ENCODE data around the gene NSUN2.
"Not testable (repeated sequence)": the region's sequence is repeated elsewhere in the genome, so short reads cannot be mapped to it uniquely, and the experiment has no call there.

NSUN2 gene

DNA sequence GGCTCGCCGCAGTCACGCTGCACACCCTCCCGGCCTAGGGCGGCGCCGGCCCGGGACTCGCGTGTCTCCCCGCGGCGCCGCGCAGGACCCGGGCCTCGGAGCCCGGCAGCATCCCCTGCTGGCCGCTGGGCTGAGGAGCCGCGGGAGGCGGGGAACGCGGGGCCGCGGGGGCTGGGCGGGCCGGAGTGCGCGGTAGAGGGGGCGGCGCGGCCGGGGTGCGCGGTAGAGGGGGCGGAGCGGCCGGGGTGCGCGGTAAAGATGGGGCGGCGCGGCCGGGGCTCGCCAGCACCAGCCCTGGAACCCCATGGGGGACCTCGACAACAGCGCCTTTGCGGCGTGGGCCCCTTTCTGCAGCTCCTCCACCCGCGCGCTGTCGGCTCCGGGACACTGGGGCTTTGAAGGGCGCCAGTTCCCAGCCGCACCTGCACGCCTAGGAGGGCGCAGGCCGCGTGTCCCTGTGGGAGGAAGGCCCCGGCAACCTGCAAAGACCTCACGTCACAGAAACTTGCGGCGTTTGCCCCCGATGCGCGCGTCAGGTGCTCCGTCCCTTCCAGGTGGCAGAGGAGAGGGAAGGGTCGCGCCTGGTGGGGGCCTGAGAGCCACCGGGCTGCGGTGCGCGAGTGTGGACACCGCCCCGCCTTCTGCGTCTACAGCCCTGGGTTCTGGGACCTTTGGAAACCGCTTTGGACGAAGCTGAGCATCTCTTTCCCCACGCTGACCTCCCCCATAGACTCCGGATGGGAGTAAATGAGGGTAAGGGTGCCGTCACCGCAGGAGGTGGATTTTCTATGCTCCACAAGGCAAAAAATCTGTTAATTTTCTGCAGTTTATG is 49.6 kb downstream of the NSUN2 start:
- DNase-seq (ENCODE audit: low spot score) = peak; percentile 61

DNA sequence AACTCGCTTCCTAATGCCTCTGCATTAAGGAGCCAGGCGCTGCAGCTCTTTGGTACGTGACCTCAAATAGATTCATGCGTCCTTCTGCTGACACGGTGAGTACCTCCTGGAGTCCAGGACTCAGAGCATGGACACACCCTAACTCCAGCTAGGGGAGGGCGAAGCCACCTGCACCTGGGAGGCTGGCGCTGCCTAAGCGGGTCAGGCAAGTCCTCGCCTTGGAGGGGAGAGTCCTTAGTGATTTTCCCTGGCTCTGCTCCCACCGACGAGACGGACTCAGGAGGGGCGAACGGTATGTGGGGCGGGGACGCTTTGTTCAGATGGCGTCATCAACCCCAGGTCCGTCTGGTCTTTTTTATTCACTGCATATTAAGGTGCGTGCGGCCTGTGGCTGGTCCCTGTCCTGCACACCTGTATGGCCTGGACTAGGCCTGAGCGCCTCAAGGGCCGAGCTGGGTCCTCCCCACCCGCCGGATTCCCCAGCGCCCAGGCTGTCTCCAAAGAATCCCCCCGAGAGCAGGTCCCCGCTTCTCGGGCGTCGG is 50.3 kb downstream of the NSUN2 start:
- DNase-seq (ENCODE audit: low spot score) = no peak

DNA sequence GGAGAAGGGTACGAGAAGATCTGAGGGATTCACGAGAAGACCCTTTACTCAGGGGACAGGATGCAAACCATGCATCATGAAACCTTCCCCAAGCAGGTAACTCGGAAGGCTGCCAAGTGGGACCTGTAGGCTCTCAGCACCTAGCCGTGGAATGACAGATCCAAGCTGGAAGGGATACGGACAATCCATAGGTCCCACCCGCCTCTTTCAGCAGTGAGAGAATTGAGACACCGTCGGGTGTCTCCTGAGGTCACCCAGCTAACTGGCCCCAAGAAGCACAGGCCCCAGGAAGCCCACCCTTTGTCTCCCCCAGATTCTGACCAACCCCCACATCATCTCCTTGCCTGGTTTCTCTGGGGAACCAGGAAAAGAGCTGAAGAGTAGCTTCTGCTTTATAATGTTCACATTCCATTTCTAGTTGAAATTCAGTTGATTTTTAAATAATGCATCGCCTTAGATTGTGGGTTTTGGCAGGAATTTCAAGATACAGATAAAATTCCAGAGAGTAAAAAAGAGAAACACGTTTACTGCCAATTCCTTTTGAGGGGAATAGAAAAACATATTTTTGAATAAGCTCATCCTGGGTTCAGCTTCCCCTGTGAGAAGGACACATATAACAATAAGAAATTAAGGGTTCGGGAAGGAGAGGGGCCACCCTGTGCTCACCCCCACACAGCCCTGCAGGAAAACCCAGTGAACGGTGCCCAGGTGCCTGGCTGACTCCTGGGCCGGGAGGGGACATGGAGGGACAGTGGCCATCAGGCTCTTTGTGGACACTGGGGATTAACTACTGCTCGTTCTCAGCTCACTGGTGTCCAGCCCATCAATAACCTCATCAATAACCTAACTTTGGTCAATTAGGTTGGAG is 51.1 kb downstream of the NSUN2 start:
- DNase-seq (ENCODE audit: low spot score) = no peak

DNA sequence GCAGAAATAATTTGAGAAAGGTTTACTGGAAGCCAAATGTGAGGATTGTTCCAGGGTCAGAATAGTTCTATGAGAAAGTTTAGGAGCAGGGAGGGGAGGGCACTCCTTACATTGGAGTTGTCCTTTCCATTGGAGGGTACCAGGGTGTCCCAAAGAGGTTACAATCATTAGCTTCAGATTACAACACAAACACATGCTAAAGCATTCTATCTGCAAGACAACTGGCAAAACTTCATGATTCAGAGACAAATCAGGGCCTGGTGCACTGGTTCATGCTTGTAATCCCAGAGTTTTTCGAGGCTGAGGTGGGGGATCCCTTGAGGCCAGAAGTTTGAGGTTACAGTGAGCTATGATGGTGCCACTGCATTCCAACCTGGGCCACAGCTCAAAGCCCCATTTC is 51.8 kb downstream of the NSUN2 start:
- no peak for DNase-seq (ENCODE audit: low spot score)

DNA sequence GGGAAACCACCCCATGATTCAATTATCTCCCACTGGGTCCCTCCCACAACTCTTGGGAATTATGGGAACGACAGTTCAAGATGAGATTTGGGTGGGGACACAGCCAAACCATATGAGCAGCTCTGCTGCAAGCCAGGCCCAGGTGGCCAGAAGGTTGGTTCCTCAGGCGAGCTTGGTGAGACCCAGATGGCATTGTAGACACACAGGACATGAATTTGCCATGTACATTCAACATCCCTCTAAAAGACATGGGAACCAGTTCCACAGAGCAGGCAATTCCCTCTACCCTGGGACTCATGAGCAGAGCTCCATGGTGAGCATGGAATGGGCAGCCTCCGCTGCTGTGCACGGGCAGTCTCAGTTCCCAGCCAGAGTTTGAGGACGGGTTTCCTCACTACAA is 53.3 kb downstream of the NSUN2 start:
- no peak for DNase-seq (ENCODE audit: low spot score)

DNA sequence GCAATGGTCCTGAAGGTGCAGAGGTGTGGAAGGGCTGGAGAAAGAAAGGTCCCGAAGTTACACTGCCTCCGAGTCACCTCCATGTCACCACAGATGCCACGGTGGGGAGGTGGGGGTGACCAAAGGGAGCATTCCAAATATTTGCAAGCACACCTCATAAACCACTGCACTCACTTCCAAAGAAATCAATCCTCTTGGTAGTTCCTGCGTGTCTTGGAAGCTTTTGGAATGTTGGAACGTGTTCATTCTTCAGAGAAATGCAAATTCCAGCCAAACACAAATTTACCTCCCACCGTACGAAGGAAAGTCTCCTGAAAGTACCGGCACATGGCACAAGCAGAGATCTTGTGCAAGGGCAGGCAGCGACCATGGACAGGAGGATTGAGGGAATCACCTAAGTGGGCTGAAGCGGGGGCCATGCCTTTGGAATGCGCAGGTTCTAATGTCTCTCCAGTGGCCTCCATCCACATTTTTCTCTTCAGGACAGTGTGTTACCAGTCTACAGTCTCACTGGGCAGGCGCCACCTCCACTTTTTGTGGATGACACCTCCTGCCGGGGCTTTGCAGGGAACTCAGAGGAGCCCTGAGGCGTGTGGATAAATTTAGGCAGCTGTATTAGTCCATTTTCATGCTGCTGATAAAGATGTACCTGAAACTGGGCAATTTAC is 54.0 kb downstream of the NSUN2 start:
- DNase-seq (ENCODE audit: low spot score) = no peak

DNA sequence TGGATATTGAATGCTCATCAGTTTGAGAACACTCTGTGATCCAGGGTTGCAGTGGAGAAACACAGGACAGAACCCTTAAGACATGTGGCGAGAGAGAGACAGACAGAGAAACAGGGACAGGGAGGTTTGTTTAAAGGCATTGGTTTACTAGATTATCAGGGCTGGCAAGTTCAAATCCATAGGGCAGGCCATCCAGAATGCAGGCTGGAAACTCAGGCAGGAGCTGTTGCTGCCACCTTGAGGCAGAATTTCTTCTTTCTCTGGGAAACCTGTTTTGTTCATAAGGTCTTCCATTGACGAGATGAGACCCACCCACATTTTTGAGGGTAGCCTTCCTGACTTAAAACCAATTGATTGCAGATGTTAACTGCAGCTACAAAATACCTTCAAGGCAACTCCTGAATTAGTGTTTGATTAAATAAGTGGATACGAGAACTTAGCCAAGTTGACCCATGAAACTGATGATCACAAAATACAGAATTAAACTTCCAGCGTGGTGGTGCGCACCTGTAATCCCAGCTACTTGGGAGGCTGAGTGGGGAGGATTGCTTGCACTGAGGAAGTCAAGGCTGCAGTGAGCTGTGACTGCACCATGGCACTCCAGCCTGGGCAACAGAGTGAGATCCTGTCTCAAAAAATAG is 55.9 kb downstream of the NSUN2 start:
- peak; percentile 74 for DNase-seq (ENCODE audit: low spot score)

DNA sequence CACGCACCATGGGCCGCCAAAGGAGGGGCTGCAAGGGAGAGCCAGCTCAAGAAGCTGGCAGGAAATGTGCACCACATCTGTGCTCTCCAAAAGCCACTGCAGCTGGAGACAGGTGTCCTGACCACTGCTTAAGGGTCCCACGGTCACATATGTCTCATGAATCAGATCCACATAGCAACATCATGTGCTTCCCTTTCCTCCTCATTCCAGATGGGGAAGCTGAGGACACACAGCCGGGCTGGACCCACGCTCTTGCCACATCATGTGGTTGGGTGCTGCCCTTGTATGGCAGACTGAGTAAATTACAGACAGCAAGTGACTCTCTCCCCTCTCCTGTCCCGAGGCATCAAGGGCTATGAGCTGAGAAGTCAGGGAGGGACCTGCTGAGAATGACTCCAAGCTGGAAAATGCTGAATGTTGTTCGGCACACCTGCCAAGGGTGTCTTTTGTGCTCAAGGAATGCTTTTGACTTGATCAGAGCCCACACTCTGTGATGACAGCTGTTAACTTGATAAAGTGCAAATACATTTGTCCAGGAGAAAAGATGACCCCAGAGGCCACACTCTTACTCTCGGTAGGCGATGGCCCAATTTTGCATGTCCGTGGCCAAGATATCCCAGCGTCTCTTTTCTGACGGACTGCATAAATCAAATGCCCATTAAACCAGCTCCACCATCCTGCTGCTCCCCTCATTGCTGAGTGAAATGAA is 58.2 kb downstream of the NSUN2 start:
- DNase-seq (ENCODE audit: low spot score) = no peak

DNA sequence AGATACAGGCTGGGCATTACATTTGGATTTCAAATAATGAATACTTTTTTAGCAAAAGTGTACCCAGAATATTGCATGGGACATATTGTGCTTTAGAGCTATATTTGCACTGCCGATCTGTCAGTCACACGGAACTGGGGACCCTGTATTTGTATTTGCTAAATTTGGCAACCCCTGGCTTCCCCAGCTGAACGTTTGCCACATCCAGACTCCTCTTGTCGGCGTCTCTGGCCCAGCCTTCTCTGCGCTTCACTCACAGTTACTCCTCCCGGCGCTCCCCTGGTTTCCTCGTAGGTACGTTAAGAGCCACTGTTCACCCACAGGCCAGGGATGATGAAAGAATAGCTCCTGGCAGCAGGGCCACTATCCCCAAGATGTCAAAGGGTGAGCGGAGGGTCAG is 58.7 kb downstream of the NSUN2 start:
- DNase-seq (ENCODE audit: low spot score) = no peak

DNA sequence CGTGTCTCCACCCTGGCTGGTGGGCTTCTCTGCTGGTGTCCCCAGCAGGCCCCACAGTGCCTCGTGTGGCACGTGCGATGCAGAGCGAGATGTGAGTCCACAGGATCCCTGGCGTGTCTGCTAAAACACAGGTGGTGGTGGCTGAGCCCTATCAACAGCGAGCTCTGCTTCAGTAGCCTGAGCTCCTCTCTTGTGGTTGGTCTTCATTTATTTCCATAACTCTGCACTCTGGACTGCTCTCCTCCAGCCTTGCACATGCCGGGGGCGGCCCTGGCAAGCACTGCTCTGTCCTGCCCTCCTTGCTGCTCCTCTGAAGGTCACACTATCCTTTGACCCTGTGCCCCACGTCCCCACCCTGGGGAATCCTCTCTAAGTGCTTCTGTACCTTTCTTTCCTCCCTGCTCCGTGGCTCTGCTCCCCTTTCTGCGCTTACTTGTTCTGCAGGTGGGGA is 59.2 kb downstream of the NSUN2 start:
- DNase-seq (ENCODE audit: low spot score) = no peak

DNA sequence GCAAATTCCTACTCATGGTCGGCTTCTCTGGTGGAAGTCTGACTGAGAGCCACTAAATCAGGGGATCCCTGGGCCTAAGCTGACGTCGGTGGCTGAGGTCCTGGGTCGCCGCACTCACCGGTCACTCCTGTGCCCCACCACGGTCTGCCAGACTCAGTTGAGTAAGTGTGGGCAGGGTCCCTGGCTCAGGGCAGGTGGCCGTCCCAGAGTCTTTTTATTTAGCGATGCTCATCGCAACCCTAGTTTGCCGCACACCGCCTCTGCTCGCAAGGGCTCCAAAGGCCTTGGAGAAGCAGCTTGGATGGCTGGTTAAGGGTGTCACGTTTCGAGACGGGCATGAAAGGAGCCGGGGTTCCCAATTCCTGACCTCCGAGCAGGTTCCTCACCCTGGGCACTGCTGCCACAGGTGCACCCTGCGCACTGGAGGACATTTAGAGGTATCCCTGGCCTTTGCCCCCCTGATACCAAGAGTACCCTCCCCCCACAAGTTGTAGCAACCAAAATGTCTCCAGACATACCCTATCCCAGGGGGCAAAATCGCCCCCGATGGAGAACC is 59.9 kb downstream of the NSUN2 start:
- DNase-seq (ENCODE audit: low spot score) = no peak

DNA sequence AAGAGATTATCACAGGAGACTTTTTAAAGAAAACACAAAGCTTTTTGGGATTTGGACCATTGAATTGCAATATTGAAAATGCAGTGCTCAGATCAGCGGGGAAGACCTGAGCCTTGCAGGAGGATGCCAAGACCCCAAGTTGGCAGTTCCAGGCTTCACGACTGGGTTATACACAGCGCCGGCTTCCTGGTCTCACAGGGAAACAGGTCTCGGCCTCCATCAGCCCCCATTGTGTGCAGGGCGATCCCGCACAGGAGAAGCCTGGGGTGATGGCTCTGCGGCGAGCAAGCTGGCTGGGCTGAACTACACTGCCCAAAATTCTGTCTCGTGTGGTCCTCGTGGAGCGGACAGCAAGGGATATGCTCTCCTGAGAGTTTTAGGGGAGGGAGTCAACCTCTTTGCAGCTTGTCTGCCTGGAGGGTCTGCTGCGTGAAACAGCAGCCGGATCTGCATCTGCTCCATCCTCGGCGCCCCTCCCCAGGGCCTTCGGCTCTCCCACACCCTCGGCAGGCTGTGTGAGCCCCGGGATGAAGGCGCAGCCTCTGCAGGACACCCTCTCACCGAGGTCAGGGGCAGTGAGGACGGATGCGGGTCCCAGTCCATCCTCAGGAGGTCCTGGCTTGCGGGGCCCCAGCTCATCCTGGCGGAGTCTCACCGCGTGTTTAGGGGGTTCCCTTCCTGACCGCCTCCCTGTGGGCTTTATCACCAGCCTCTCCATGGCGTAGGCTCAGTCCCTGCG is 60.6 kb downstream of the NSUN2 start:
- no peak for DNase-seq (ENCODE audit: low spot score)

DNA sequence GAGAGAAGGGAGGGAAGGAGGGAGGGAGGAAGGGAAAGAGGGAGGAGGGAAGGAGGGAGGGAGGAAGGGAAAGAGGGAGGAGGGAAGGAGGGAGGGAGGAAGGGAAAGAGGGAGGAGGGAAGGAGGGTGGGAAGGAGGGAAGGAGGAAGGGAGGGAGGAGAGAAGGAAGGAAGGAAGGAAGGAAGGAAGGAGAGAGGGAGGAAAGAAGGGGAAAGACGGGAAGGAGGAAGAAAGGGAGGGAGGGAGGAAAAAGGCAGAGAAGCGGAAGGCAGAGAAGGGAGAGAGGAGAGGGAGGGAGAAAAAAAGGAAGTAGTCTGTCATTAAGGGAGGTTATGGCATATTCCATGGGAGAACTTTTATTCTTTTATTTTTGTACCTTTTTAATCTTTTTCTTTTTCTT is 61.2 kb downstream of the NSUN2 start:
- not testable (repeated sequence) for DNase-seq (ENCODE audit: low spot score)

DNA sequence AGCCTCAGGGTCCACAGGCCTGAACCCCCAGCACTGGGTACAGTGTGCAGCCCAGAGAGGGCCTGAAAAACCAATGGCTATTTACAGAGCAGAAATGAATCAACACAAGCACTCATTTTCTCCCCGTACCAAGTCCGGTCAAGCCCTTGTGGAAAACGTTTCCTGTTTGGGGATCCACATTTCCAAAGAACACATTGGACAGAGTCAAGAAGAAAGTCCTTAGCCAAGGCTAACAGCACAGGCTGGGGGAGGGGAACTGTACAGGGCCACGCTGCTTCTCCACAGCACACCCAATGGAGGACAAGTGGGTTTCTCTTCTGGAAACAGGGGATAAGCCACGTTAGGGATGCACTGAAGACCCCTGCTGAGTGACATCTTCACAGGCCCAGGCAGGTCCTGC is 62.3 kb downstream of the NSUN2 start:
- no peak for DNase-seq (ENCODE audit: low spot score)

DNA sequence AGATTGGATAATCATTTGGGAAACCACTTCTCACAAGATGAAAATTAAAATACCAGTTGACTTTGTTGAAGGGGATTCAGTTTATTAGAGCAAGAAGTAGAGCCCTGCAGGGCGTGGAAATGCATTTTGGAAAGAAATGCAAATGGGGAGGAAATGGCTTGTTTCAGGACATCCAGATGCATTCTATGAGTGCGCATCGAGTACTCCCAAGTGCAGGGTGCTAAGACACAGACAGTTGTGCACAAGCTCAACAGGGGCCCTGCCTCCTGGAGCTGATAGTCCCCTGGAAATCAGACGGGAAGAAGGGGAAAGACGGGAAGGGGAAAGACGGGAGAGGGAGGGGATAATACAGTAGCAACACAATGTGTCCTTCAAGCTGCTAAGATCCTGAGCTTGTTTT is 64.0 kb downstream of the NSUN2 start:
- no peak for DNase-seq (ENCODE audit: low spot score)

DNA sequence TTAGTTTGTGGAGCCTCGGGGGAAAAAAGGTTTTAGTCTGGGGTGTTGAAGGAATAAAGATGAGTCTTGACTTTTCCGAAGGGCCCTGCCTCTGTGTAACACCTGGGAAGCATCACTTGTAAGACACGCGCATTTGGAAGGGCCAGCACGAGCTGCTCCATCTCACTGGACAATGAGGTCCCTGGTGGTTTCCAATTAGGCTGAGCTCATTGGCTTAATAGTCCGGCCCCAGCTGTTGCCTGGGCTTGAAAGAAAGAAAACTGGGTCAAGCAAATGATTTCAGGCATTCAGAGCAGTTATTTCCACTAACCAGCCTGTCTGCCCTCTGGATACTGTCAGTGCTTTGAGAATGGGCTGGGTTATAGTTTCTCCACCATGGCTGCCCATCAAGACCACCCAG is 64.5 kb downstream of the NSUN2 start:
- DNase-seq (ENCODE audit: low spot score) = no peak

DNA sequence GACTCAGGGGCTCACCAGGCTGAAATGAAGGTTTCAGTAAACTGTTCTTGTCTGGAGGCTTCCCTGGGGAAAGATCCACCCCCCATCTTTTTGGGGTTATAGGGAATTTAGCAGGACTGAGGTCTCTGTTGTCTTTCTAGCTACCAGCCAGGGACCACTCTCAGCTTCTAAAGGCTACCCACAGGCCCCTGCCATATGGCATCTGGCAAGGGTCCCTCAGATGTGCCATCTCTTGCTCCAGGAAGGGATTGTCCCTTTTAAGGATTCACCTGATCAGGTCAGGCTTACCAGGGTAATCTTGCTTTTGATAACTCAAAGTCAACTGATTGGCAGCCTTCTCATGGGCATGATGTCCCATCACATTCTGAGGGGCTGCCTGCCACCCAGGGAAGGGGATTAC is 65.0 kb downstream of the NSUN2 start:
- DNase-seq (ENCODE audit: low spot score) = no peak

DNA sequence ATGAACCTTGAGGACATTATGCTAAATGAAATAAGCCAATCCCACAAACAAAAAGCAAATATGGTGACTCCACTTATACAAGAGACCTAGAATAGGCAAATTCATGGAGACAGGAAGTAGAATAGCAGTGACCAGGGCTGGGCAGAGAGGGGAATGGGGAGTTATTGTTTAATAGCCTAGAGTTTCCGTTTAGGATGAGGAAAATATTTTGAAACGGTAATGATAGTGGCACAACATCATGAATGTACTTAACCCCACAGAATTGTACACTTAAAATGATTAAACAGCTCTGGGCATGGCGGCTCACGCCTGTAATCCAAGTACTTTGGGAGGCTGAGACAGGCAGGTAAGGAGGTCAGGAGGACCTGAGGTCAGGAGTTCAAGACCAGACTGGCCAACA is 65.8 kb downstream of the NSUN2 start:
- no peak for DNase-seq (ENCODE audit: low spot score)

DNA sequence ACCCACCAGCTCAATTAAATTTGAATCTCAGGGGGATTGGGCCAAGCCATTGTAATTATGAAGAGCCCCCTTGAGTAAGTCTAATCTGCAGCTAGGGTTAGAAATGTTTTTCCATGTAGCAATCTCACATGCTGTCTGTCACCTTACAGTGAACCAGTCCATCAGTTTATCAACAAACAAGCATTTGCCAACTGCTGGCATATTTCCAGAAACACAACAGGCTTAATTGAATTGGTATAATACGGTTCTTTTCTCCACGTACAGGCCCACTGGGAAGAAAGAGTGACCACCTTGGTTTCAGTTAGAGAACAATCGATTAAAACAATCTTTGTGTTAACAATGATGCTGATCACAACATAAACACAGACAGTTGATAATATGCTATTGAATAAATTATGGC is 67.4 kb downstream of the NSUN2 start:
- DNase-seq (ENCODE audit: low spot score) = no peak

Measured in AG08395 (cell line).